GM18517 (cell line): Measurements from ENCODE around the gene DENND5A.

Source experiments
- ATAC-seq: cut with Tn5 transposase; IDR thresholded peaks from one replicate; pipeline ENCODE4 v1.9.1; 2021; ENCODE audit warnings: mild to moderate bottlenecking, moderate library complexity; ENCODE audit not compliant: unreplicated experiment

DENND5A gene

GRCh38 chr11:9142732-9143131, 122.4 kb downstream of the DENND5A start:
- no peak for ATAC-seq

GRCh38 chr11:9141186-9141585, 124.0 kb downstream of the DENND5A start:
- ATAC-seq: no peak

DNA sequence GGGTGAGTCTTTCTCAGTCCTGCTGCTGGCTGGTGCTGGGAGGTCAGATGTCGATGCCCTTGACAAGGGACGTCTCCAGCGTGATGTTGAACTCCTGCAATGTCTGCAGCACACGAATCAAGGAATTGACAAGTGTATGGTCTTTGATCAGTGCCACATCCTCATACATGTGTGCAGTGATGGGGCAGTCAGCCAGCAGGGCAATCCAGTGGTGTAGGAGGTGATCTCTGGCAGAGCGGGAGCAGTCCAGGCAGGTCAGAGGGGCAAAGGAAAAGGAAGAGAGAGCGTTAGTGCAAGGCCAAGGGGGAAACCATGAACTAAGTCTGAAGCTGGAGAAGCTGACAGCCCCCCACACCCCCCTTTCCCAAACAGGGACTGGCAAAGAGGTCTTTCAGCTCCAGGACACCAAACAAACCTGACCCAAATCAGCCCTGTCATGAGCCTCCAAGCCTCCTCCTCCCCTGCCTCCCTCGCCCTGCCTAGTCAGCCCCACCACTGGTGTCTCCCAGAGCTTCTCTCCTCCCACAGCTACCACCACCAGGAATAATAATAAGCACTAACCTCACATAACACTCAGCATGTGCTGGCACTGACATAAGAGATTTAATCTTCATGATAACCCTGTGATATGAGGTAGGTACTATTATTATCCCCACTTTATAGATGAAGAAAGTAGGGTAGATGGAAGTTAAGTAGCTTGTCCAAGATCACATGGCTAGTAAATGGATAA, 125.4 kb downstream of the DENND5A start:
- ATAC-seq: no peak

GRCh38 chr11:9138612-9139579, 126.3 kb downstream of the DENND5A start:
- no peak for ATAC-seq

DNA sequence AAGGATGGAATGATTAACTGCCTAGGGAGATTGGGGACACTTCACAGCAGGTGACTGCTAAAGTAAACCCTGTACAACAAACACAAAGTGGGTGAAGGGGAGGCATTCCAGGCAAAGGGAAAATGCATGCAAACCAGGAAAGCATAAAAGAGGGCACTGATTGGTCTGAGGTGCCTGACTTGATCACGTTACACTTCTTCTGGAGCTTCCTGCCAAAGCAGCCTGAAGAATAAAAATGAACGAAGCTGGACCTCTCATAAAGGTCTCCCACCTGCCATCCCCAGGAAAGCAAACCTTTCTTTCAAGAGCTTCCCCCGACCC, 127.1 kb downstream of the DENND5A start:
- ATAC-seq: no peak

DNA sequence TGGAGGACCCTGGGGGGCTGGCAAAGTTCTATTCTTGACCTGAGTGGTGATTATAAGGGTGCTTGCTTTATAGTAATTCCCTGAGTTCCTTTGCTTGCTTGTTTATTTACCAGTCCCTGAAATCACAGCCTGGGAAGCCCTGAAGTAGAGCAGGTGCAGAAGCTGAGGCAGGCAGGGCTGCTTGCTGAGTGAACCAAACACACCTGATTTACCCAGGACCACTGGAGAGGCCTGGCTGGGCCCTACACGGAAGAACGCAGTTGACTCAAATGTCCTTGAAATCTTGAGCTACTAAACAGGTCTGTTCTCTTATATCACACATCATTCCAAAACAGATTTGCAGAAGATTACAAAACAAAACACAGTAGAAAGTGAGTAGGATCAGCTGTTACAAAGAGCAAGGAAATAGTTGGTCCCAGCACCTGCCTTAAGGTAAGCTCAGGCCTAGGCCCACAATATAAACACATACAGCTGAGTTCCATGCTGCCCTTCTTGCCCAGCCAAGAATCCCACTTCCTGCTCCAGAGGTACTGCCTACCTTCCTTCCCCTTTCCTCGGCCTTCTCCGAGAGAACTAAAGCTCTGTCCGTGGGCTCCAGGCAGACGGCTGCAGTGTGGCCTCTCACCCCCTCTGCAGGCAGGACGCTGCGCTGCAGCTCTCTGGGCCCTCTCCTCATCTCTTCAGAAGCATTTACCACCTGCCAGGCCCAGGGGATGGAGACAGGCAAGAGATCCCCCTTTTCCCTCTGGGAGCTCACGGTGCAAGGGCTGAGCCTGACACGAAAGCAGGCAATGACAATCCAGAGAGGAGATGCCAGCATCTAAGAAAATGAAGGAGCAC, 127.6 kb downstream of the DENND5A start:
- peak; percentile 81 for ATAC-seq

GRCh38 chr11:9136741-9137140, 128.4 kb downstream of the DENND5A start:
- ATAC-seq: no peak

- ATAC-seq: no peak
Measured at GRCh38 chr11:9133956-9134355, 131.2 kb downstream of the DENND5A start.

- ATAC-seq: no peak
Measured at GRCh38 chr11:9132203-9132878, 132.8 kb downstream of the DENND5A start.

- ATAC-seq: no peak
Measured at GRCh38 chr11:9130297-9130696, 134.9 kb downstream of the DENND5A start.

DNA sequence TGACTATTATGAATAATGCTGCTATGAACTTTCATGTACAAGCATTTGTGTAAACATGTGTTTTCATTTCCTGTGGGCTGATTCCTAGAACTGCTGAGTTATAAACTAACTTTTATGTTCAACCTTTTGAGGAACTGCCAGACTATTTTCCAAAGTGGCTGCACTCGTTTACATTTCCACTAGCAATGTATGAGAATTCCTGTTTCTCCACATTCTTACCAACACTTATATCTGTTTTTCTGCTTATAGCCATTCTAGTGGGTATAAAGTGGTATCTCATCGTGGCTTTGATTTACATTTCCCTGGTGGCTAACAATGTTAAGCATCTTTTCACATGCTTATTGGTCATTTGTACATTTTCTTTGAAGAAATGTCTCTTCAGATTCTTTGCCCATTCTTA, 138.5 kb downstream of the DENND5A start:
- no peak for ATAC-seq

GRCh38 chr11:9125185-9125886, 139.8 kb downstream of the DENND5A start:
- no peak for ATAC-seq

DNA sequence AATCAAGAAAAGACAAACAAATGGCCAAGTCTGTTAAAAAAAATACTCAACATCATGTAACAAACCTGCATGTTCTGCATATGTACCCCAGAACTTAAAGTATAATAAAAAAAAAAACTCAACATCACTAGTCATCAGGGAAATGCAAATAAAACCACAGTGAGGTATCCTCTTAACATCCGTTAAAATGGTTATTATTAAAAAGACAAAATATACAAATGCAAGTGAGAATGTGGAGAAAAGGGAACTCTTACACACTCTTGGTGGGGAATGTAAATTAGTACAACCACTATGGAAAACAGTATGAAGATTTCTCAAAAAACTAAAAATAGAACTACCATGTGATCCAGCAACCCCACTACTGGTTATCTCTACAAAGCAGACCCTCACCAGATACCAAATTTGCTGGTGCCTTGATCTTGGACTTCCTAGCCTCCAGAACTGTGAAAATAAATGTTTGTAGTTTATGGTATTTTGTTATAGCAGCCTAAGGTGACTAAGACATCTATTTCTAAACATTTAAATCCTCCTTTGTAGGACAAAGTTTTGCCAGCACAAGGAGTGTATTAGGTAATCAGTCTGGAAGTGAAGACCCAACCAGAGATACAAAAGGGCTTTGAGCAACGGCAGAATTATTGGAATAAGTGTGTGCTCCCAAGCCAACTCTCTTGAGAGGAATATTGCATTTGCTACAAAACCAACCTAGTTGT, 141.4 kb downstream of the DENND5A start:
- no peak for ATAC-seq

- no peak for ATAC-seq
Measured at GRCh38 chr11:9121469-9121796, 143.7 kb downstream of the DENND5A start.

- ATAC-seq: no peak
Measured at GRCh38 chr11:9120664-9121468, 144.3 kb downstream of the DENND5A start.

- no peak for ATAC-seq
Measured at GRCh38 chr11:9118277-9118676, 146.9 kb downstream of the DENND5A start.

GRCh38 chr11:9112075-9112474, 153.1 kb downstream of the DENND5A start:
- ATAC-seq: no peak

GRCh38 chr11:9109858-9110731, 155.1 kb downstream of the DENND5A start:
- ATAC-seq: no peak
